Left colon (tissue), 2 donors: ENCODE results near the gene BICD2. TPM values are rescaled to one million over a fixed set of nuclear protein-coding genes. Genes with fewer than 3 reads are reported as not detected.
A peak's percentile ranks its signal among the peaks of the same experiment; 100 is the strongest.

Experiments
- ATAC-seq: fragments of 200-7000 bp; cut with Tn5 transposase; one replicate; pipeline ENCODE4 v1.9.1; 2020; ENCODE audit warnings: mild to moderate bottlenecking, moderate library complexity
- DNase-seq, 2 donors: peaks; one replicate each; pipeline ENCODE4 v3.0.0-alpha.2; 2020
- intact Hi-C, 2 donors: fragments of 100-400 bp; cut with DNase I in 1 of 2; cut with micrococcal nuclease in 1 of 2; formaldehyde crosslinking; loops; one replicate each; pipeline versions ENCODE4 v1.11.2 to v1.14.0; 2022; cut with DNase I, micrococcal nuclease
- total RNA-seq, 2 donors: library from RNA; stranded (reverse); fragmentation: NEBNext Ultra II Directional; extraction: Animal tissue kit (Norgen Biotek cat#: 25700); gene quantifications; one replicate each; pipeline ENCODE4 v1.2.1, GENCODE V29; 2021
- donor health status: DM: no; HTN: no; CAD: no.
- donor health status: DM: yes; HTN: yes; CAD: no.

BICD2 gene
- total RNA-seq, 2 donors from 2014 or later: 6.2 to 12.9 TPM

DNA sequence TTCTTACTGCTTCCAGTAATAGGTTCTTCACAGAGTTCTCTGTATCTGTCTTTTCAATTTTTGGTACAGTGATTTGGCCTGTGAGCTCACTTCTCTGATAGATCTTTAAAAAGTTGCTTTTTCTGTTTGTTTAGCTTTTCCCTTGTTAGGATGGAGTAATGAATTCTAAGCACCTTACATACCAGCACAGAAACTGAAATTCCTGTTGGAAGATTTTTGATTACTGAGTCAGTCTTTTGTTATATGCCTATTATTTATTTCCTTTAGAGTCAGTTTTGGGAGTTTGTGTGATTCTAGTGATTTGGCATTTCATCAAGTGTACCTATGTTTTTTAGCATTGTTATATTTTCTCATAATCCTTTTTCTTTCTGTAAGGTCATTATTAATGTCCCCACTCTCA is 57.1 kb downstream of the BICD2 start:
- ATAC-seq (no peak), DNase-seq (no peak)
- intact Hi-C loops: no loop called here

- DNase-seq (no peak), ATAC-seq (peak; percentile 66)
- intact Hi-C loops: no loop called here
Observed at GRCh38 chr9:92706218-92706940, 58.3 kb downstream of the BICD2 start.

DNA sequence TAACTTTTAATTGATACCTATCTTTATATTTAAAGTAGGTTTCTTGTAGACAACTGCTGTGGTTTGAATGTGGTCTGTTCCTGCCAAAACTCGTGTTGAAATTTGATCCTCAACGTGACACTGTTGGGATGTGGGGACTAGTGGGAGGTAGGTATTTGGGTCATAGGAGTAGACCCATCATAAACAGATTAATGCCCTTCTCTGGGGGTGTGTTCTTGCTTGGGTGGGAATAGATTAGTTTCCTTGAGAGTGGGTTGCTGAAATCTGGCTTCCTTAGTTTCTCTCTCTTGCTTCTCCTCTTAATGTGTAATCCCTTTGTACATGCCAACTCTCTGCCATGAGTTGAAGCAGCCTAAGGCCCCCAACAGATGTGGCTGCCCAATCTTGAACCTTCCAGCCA is 60.1 kb downstream of the BICD2 start:
- DNase-seq (no peak), ATAC-seq (no peak)
- intact Hi-C loops: no loop called here

DNA sequence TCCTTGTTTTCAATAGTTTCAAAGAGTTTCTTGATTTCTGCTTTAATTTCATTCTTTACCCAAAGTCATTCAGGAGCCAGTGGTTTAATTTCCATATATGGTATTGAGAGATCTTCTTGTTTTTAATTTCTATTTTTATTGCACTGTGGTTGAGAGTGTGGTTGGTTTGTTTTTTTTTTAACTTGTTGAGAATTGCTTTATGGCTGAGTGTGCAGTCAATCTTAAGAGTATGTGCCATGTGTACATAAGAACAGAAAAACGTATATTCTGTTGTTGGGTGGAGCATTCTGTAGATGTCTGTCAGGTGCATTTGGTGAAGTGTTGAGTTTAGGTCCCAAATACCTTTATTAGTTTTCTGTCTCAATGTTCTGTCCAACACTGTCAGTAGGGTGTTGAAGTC is 68.0 kb downstream of the BICD2 start:
- ATAC-seq (no peak), DNase-seq (no peak)
- intact Hi-C loops: no loop called here

DNA sequence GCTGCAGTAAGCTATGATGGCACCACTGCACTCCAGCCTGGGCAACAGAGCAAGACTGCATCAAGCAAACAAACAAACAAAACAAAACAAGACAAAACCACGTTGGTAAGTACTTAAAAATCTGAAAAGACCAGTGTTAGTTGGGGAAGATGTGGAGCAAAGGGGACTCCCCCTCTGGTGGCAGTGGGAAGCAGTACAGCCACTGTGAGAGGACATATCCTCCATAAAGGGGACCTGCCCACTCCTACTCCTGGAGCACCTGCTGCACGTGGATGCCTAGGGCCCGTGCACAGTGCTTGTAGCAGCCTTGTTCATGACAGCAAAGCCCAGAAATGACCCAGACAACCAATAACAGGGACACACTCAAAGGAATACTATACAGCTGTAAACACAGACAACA is 77.7 kb downstream of the BICD2 start:
- DNase-seq (no peak), ATAC-seq (no peak)
- intact Hi-C loops: no loop called here

DNA sequence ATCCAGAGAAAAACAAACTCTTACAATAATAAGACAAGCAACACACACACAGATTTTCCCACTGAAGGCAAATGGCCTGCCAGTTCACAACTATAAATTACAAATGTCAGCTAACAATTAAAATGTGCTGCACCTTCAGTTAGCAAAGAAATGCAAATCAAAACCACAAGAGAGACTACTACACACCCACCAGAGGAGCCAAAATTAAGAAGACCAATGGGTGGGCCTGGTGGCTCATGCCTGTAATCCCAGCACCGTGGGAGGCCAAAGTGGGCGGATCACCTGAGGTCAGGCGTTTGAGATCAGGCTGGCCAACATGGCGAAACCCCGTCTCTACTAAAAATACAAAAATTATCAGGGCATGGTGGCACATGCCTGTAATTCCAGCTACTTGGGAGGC is 79.6 kb downstream of the BICD2 start:
- no peak for ATAC-seq

DNA sequence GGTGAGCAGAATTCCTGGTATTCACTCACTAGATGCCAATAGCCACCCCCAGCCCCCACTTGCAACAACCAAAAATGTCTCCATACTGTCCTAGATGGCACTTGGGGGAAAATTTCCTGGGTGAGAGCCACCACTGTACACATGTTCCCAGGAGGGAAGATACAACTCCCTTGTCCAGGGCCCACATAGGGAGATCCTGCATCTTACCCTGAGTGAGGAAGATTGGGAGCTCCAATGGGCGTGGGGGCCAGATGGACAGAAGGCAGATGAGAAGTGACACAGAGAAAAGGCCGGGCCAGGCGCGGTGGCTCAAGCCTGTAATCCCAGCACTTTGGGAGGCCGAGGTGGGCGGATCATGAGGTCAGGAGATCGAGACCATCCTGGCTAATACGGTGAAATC is 82.4 kb downstream of the BICD2 start:
- intact Hi-C loops: no loop called here
- DNase-seq (no peak), ATAC-seq (no peak)

More for the DNA sequence above, 79.6 kb downstream of the BICD2 start:
- no peak for DNase-seq
- intact Hi-C loops: no loop called here

GRCh38 chr9:92680166-92681119 is 84.2 kb downstream of the BICD2 start:
- DNase-seq (no peak), ATAC-seq (no peak)
- intact Hi-C loops: no loop called here

GRCh38 chr9:92679413-92680165 is 85.0 kb downstream of the BICD2 start:
- DNase-seq (no peak), ATAC-seq (no peak)
- intact Hi-C loops: no loop called here

DNA sequence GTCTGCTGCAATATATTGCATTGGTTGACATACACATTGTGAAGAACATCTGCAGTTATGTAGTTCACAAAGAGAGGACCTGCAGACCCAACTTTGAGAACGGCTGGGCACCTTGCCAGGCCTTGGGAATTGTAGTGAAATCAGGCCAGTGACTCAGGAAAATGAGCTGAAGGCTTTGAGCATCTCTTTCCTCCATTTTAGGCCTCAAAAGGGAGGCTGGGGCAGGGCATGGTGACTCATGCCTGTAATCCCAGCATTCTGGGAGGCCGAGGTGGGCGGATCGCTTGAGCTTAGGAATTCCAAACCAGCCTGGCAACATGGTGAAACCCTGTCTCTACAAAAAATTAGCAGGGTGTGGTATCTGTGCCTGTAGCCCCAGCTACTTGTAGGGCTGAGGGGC is 93.3 kb downstream of the BICD2 start:
- no peak for ATAC-seq
- peak in 1 of 2 donors; percentile 36 for DNase-seq
- intact Hi-C loops: no loop called here

DNA sequence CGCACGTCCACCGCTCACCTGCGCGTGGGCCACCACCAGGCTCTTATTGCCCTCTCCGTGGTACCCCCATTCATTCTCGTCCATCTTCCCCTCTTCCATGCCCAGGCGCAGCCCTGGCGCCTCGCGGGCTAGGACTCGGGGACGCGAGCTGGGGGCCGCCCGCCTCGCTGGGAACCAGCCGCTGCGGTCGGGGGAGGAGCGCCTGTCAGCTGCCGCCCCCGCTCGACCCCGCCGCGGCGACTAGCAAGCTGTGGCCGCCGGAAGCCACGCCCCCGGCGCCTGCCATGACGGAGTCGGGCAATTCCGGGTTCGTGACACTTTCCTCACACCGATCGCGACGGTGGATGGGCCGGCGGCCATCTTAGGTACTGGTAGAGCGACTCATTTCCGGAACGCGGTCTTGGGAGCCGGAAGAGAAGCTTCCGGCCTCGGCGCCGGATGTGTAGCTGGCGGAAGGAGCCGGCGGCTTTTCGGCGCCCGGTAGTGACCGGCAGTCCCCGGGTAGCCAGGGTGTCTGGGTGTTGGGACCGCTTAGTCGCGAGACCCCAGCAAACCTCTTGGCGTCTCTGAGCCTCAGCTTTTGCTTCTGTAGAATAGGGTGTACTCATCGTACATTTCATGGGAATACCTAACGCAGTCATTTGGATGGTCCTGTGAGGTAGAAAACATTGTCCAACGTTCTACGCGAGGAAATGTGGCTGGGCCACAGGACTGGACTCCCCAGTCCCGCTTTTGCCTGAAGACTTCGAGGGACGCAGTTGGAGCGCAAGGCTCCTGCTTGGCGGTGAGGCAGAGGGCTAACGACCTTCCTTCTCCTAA is 94.5 kb downstream of the BICD2 start, which contains the start of gene IPPK:
TSS of gene IPPK (minus strand) at position 242 of the 819 bp plus-strand sequence. CDS start at position 99, 143 bp downstream.
- intact Hi-C loops: no loop called here
- ATAC-seq (peak; percentile 96), DNase-seq (peak; percentile 98)

- ATAC-seq (peak; percentile 46), DNase-seq (peak; percentile 43 to 46)
- intact Hi-C loops: no loop called here
Observed at GRCh38 chr9:92669527-92669889, 95.1 kb downstream of the BICD2 start.

GRCh38 chr9:92668746-92669526 is 95.7 kb downstream of the BICD2 start:
- DNase-seq (peak; percentile 48 to 59), ATAC-seq (peak; percentile 46)
- intact Hi-C loops: no loop called here

GRCh38 chr9:92666912-92667532 is 97.6 kb downstream of the BICD2 start:
- intact Hi-C loops: no loop called here
- DNase-seq: no peak

GRCh38 chr9:92666236-92666635 is 98.4 kb downstream of the BICD2 start:
- intact Hi-C loops: no loop called here
- DNase-seq (no peak), ATAC-seq (no peak)

More at GRCh38 chr9:92666912-92667532, 97.6 kb downstream of the BICD2 start:
- no peak for ATAC-seq

DNA sequence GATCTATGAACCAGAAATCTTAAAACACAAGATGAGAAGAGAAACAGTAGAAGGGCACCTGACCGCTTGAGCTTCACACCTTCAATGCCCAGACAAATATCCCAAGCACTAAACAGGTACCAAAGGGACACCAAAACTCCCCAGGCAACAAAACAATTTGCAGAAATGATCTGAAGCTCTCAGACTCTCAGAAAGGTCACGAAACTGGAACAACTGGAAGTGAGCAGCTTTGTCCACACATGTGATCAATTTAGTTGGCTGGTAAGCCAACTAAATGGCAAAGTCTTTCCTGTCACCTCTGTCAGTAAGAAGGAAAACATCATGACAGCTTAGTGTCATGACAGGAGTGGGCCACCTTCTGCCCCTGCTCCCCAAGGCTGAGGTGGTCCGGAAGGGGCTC is 98.8 kb downstream of the BICD2 start:
- intact Hi-C loops: no loop called here
- ATAC-seq (no peak), DNase-seq (no peak)

- intact Hi-C loops: no loop called here
- ATAC-seq (no peak), DNase-seq (no peak)
Observed at GRCh38 chr9:92664394-92665152, 100.1 kb downstream of the BICD2 start.
